Measurements from ENCODE around the gene FKBP14. TPM values are rescaled to one million over a fixed set of nuclear protein-coding genes. Genes with fewer than 3 reads are reported as not detected.

The FKBP14 gene
- total RNA-seq, 1 donor from 2014 or later = 11.5 TPM

DNA sequence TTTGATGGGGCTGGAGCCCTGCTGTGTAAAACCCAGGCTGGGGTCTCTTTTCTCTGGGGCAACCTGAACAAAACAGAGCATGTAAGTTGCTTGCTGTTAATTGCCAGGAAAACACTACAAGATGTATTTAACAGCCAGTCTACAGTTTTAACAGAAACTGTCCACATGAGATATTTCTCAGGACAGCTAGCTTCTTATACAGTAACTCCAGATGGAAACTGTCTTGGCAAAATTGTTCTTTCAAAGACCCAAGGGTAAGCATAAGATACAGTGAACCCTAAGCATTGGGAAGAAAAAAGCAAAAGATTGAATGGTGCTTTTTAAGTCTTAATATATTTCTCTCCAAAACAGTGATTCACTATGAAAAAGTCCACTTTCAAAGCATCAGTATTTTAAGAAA is 8.1 kb downstream of the FKBP14 start:
- ATAC-seq (no peak), DNase-seq (no peak)
- TF ChIP-seq, protein P1, sequence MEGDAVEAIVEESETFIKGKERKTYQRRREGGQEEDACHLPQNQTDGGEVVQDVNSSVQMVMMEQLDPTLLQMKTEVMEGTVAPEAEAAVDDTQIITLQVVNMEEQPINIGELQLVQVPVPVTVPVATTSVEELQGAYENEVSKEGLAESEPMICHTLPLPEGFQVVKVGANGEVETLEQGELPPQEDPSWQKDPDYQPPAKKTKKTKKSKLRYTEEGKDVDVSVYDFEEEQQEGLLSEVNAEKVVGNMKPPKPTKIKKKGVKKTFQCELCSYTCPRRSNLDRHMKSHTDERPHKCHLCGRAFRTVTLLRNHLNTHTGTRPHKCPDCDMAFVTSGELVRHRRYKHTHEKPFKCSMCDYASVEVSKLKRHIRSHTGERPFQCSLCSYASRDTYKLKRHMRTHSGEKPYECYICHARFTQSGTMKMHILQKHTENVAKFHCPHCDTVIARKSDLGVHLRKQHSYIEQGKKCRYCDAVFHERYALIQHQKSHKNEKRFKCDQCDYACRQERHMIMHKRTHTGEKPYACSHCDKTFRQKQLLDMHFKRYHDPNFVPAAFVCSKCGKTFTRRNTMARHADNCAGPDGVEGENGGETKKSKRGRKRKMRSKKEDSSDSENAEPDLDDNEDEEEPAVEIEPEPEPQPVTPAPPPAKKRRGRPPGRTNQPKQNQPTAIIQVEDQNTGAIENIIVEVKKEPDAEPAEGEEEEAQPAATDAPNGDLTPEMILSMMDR (IDR thresholded peaks at IDR 0.05) = no peak
- no peak overlapping the region for H3K4me3 ChIP-seq
- no peaks in the 10 kb centered on the region for H3K27me3 ChIP-seq
- intact Hi-C loops (cut with DNase I) = no loop called here
- no peaks in the 10 kb centered on the region for H3K4me1 ChIP-seq
- H3K9me3 ChIP-seq = no peaks in the 10 kb centered on the region
- H3K36me3 ChIP-seq = peaks cover 8% of the 10 kb centered on the region
- H3K27ac ChIP-seq = no peak overlapping the region

DNA sequence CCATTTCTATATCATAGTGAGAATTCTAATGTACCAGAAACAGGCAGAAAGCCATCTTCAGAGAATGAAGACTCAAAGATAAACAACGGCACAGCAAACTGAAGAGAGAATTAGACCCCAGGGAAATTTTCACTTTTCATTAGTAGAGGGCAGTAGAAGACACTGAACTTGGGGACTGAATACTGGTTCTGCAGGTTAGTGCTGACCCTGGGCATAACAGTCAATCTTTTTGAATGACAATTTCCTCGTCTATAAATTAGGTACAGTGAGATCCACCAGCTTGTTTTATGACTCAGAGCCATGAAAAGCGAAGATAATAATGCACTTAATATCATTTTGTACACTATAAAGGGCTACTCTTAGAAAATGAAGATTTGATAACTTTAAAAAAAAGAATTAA is 13.7 kb downstream of the FKBP14 start:
- TF ChIP-seq, protein P1 (IDR thresholded peaks at IDR 0.05) = no peak
- no peaks in the 10 kb centered on the region for H3K9me3 ChIP-seq
- no peaks in the 10 kb centered on the region for H3K27me3 ChIP-seq
- no peak for DNase-seq
- intact Hi-C loops (cut with DNase I) = no loop called here
- H3K27ac ChIP-seq = no peak overlapping the region
- H3K4me3 ChIP-seq = no peak overlapping the region
- no peak for ATAC-seq
- H3K4me1 ChIP-seq = no peaks in the 10 kb centered on the region
- H3K36me3 ChIP-seq = peaks cover 8% of the 10 kb centered on the region

DNA sequence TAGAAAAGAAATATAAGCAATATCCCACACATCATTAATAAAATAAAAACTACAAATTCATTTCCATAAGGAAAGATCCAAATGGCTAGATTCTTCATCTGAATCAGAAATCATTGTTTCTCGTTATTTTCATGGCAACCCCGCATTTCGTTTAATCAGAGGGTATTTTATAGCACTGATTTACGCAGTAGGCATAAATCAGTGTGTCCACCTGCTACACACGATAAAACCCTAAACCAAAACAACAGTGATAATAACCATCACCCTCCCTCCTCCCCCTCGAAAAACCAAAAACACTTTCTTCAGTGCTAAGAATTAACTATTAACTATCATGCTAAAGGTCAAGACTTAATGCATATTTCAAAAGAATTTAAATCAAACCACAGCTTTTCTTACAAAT is 16.5 kb downstream of the FKBP14 start:
- H3K4me1 ChIP-seq = no peaks in the 10 kb centered on the region
- intact Hi-C loops (cut with DNase I) = no loop called here
- TF ChIP-seq, protein P1 (IDR thresholded peaks at IDR 0.05) = no peak
- no peaks in the 10 kb centered on the region for H3K27me3 ChIP-seq
- H3K4me3 ChIP-seq = no peak overlapping the region
- no peak overlapping the region for H3K27ac ChIP-seq
- ATAC-seq = no peak
- peaks cover 8% of the 10 kb centered on the region for H3K36me3 ChIP-seq
- H3K9me3 ChIP-seq = no peaks in the 10 kb centered on the region
- DNase-seq = no peak

DNA sequence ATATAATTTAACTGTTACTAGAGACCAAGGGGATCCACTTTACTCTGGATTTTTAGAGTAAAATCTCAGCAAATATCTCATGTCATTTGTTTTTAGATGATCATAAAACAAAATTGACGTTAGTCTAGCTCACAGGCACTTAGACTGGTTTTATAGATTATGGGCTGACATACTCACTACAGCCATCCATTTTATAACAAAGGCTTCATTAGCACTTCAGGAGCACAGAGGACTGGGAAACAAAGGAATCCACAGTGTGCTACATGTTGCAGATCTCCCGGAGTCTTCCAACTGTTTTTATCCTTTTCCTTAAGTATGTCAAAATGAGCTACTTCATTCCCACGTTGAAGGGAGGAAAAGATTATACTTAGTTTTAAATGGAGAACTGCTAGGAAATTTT is 21.0 kb downstream of the FKBP14 start:
- intact Hi-C loops (cut with DNase I) = no loop called here
- H3K4me3 ChIP-seq = no peak overlapping the region
- TF ChIP-seq, protein P1 (IDR thresholded peaks at IDR 0.05) = no peak

DNA sequence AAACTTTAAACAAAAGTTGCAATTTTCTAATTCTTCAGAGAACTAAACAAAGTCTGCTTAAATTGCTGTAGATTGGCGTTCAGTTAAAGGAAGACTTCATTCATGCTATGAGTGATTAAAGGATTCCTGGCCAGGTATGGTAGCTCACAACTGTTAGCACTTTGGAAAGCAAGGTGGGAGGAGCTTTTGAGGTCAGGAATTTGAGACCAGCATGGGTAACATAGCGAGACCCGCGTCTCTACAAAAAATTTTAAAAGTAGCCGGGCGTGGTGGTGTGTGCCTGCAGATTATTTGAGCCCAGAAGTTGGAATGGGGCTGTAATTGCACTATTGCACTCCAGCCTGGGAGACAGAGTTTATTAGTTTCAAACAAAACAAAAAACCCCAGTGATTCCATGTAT is 23.4 kb downstream of the FKBP14 start:
- H3K9me3 ChIP-seq = no peaks in the 10 kb centered on the region
- no peaks in the 10 kb centered on the region for H3K36me3 ChIP-seq
- DNase-seq (no peak), ATAC-seq (no peak)
- TF ChIP-seq, protein P1 (IDR thresholded peaks at IDR 0.05) = no peak
- no peak overlapping the region for H3K4me3 ChIP-seq
- no peaks in the 10 kb centered on the region for H3K27me3 ChIP-seq
- H3K27ac ChIP-seq = no peak overlapping the region
- H3K4me1 ChIP-seq = no peaks in the 10 kb centered on the region
- intact Hi-C loops (cut with DNase I) = no loop called here

More for the DNA sequence above, 21.0 kb downstream of the FKBP14 start:
- DNase-seq (no peak), ATAC-seq (no peak)
- Histone ChIP-seq H3K4me1 (no peaks in the 10 kb centered on the region), H3K27ac (no peak overlapping the region), H3K27me3 (no peaks in the 10 kb centered on the region), H3K36me3 (no peaks in the 10 kb centered on the region), H3K9me3 (no peaks in the 10 kb centered on the region)

DNA sequence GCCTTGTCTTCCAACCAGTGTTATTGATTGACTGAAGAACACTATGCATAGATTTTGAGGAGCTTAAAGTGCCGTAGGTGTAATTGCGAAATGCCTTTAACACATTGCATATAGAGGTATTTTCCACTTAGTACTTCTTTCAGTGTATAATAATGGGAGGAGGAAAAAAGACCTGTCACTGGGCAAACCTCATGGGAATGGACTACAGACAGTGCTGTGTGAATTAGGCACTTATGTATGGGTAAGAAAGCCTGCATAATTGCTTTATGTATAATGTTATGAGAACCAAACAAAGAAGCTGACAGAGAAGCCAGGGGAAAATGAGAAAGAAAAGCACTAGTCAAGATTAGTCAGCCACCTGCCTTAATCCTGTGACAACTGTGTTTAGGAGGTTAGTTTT is 24.5 kb downstream of the FKBP14 start:
- Histone ChIP-seq H3K4me3 (no peak overlapping the region), H3K27me3 (no peaks in the 10 kb centered on the region), H3K27ac (no peak overlapping the region), H3K9me3 (no peaks in the 10 kb centered on the region), H3K36me3 (no peaks in the 10 kb centered on the region), H3K4me1 (no peaks in the 10 kb centered on the region)
- DNase-seq (no peak), ATAC-seq (no peak)
- TF ChIP-seq, protein P1 (IDR thresholded peaks at IDR 0.05) = no peak
- intact Hi-C loops (cut with DNase I) = no loop called here

Data from upper lobe of right lung (tissue), 1 donor.